GM19328 (cell line): ENCODE data around the gene BRIP1.
"Not testable (repeated sequence)": the region's sequence is repeated elsewhere in the genome, so short reads cannot be mapped to it uniquely, and the experiment has no call there.

Experiments
- ATAC-seq: cut with Tn5 transposase; IDR thresholded peaks from one replicate; pipeline ENCODE4 v1.9.1; 2021; ENCODE audit warnings: mild to moderate bottlenecking, moderate library complexity; ENCODE audit not compliant: unreplicated experiment

Gene BRIP1

DNA sequence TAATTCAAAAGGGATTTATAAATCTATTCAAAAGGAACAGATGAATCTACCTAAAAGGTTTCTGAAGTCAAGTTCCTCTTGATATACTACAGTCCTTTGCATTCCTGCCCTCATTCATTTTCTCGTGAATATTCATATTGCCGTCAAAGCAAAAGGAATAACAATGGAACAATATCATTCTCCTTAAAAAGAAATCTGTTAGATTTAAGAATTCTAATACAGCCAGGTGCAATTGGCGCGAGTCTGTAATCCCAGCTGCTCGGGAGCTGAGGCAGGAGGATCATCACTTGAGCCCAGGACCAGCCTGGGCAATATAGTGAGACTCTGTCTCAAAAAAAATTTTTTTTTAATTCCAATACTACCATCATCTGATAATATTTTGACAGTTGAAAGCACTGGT is 130.3 kb downstream of the BRIP1 start:
- no peak for ATAC-seq

DNA sequence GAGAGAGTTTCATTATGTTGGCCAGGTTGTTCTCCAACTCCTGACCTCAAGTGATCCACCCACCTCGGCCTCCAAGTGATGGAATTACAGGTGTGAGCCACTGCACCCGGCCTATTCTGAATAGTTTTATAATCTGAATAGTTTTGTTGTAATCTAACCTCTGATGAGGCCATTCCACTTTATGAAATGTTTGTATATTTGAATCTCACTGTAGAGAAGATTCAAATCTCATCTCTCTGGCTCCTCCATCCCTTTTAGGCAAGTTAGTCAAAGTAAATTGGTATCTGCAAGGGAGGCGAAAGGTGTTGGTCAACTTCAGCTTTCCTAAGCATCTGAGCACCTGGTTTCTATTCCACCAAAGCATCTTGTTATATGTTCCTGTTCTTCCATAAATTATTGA is 131.2 kb downstream of the BRIP1 start:
- ATAC-seq: no peak

GRCh38 chr17:61731330-61731729 is 132.0 kb downstream of the BRIP1 start:
- ATAC-seq: no peak

DNA sequence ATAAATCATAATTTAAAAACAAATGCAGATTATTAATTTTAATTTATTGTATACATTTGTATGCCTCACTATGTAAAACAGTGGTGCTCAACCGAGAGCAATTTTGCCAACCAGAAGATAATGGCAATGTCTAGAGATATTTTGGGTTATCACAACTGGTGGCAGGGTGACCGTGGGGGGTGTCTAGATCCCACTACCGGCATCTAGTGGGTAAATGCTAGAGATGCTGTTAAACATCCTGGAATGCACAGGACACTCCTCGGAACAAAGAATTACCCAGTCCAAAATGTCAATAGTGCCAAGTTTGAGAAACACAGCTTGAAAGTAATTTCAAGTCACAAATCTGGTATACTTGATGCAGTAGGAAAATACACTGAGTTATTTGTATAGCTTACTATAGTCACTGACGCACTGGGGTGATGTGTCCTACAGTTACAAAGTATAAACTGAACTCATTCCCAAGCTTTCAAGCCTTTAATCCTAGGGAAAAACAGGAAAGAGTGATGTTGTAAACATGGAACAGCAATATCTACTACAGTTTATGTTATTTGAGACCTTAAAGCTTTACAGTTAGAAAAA is 133.5 kb downstream of the BRIP1 start:
- no peak for ATAC-seq

- ATAC-seq: no peak
Observed at GRCh38 chr17:61728297-61728836, 135.0 kb downstream of the BRIP1 start.

- not testable (repeated sequence) for ATAC-seq
Observed at GRCh38 chr17:61727798-61728197, 135.5 kb downstream of the BRIP1 start.

GRCh38 chr17:61726977-61727376 is 136.4 kb downstream of the BRIP1 start:
- no peak for ATAC-seq

GRCh38 chr17:61724777-61725176 is 138.6 kb downstream of the BRIP1 start:
- ATAC-seq: no peak

- ATAC-seq: no peak
Observed at GRCh38 chr17:61723914-61724313, 139.4 kb downstream of the BRIP1 start.

- no peak for ATAC-seq
Observed at GRCh38 chr17:61723183-61723582, 140.1 kb downstream of the BRIP1 start.

DNA sequence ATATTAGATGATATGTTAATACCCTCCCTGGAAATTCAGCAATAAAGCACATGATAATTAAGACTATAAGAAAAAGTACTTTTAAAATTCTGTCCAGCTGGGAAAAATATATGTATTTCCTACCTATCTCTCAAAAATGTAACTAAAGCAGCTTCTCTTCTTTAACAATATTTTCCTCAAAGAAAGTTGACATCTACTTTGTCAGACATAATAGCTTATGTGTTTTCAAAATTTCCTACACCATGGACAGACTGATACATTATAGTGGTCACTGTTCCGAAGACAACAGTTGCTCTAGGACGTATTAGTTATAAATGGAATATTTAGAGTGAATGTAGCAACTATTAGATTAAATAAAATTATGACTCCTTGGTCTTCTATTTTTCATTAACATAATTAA is 140.9 kb downstream of the BRIP1 start:
- no peak for ATAC-seq

GRCh38 chr17:61720016-61720795 is 143.1 kb downstream of the BRIP1 start:
- ATAC-seq: no peak

GRCh38 chr17:61719220-61719619 is 144.1 kb downstream of the BRIP1 start:
- not testable (repeated sequence) for ATAC-seq

- no peak for ATAC-seq
Observed at GRCh38 chr17:61718022-61718421, 145.3 kb downstream of the BRIP1 start.

GRCh38 chr17:61717352-61717751 is 146.0 kb downstream of the BRIP1 start:
- no peak for ATAC-seq

DNA sequence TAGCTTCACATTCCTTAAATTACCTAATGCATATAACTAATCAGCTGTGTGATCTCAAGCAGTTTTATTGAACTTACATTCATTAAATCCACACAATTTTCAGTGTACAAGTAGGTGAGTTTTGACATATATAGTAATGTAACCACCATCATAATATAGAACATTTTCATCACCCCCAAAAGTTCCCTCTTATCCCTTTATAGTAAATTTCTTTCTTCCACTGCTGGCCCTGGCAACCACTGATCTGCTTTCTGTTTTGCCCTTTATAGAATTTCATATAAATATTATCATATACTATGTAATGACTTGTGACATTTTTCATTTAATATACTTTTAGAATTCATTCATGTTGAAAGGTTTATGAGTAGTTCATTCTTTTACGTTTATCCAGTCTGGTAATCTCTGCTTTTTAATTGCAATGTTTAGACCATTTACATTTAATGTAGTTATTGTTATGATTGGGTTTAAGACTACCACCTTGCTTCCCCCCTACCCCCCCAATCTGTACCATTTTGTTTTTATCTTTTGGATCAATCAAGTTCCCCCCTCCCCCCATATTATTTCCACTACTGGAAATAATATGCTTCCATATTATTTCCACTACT is 147.0 kb downstream of the BRIP1 start:
- ATAC-seq: no peak

DNA sequence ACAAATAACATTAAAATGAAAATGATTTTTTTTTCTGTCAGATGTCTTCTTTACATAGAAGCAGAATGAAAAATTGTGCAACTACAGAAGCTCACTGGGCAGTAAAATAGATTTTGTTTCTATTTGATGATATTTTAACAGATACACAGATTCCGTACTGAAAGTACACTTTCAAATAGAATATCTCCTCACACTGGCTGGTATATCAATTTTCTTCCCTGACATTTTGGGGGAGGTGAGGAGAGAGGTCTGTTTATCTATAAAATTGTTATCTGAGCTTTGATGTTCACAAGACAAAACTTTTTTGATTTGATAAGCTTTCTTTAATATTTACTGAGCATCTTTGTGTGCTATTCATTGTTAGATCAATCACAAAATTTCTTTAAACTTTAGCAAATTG is 148.0 kb downstream of the BRIP1 start:
- ATAC-seq: no peak

DNA sequence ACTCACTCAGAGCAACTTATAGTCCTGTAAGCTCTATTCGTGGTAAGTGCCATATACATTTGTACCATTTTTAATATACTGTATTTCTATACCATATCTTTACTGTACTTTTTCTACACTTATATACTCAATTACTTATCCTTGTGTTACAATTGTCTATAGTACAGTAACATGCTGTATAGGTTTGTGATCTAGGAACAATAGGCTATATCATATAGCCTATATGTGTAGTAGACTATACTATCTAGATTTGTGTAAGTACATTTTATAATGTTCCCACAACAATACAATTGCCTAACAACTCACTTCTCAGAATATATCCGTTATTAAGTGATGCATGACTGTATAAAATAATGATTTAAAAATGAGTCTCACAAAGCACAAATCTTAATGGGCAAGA is 149.0 kb downstream of the BRIP1 start:
- no peak for ATAC-seq

DNA sequence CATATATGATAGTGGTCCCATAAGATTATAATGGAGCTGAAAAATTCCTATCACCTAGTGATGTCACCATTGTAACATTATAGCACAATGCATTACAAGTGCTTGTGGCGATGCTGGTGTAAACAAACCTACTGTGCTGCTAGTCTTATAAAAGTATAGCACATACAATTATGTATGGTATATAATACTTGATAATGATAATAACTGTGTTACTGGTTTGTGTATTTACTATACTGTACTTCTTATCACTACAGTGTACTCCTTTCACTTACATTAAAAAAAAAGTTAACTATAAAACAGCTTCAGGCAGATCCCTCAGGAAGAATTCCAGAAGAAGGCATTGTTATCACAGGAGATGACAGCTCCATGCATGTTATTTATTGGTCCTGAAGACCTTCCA is 150.3 kb downstream of the BRIP1 start:
- no peak for ATAC-seq

DNA sequence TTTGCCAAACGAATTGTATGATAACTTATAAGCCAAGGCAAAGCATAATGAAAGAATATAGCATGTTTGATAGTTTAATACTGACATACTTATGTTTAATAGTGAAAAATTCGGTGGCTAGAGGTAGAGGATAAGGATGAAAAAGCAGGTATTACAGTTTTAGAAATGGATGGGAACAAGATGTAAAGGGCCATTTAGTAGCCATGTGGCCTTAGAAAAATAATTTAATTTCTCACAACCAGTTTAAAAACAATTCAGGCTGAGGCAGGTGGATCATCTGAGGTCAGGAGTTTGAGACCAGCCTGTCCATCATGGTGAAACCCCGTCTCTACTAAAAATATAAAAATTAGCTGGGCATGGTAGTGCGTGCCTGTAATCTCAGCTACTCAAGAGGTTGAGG is 152.8 kb downstream of the BRIP1 start:
- no peak for ATAC-seq

GRCh38 chr17:61709567-61709966 is 153.8 kb downstream of the BRIP1 start:
- no peak for ATAC-seq

GRCh38 chr17:61704935-61705449 is 158.3 kb downstream of the BRIP1 start:
- no peak for ATAC-seq
